HEK293T (cell line): ENCODE measurements around the gene NTN1.

ENCODE experiments used
- CTCF ChIA-PET: fragments of 350-600 bp; formaldehyde crosslinking; extraction: SDS; loops from one replicate; lab custom pipeline; 2021; ENCODE audit warnings: antibody characterized with exemption, inconsistent platforms; lab: Yijun Ruan, JAX
- POLR2A ChIA-PET: fragments of 350-600 bp; formaldehyde crosslinking; extraction: SDS; loops from one replicate; lab custom pipeline; 2020; ENCODE audit warnings: antibody characterized with exemption, inconsistent platforms; lab: Yijun Ruan, JAX
- DNase-seq: peaks from one replicate; pipeline ENCODE4 v3.0.0; 2012; ENCODE audit warnings: mixed read lengths; ENCODE audit errors: extremely low spot score
- ARNT ChIP-seq: fragments of 450-650 bp; IDR thresholded peaks from 2 replicates; pipeline ENCODE4 v1.6.1; 2017; ENCODE audit warnings: mild to moderate bottlenecking
- BHLHE40 ChIP-seq: fragments of 450-650 bp; IDR thresholded peaks from 2 replicates; pipeline ENCODE4 v1.6.1; 2016; ENCODE audit warnings: mild to moderate bottlenecking, moderate library complexity, borderline replicate concordance
- CTBP1 ChIP-seq: fragments of 450-650 bp; IDR thresholded peaks from 2 replicates; pipeline ENCODE4 v1.6.1; 2016; ENCODE audit warnings: borderline replicate concordance
- ELF4 ChIP-seq: fragments of 450-650 bp; IDR thresholded peaks from 2 replicates; pipeline ENCODE4 v1.6.1; 2017; ENCODE audit warnings: antibody characterized with exemption
- FOXA1 ChIP-seq: fragments of 450-650 bp; IDR thresholded peaks from 2 replicates; pipeline ENCODE4 v1.6.1; 2016; ENCODE audit warnings: mild to moderate bottlenecking
- FOXK2 ChIP-seq: fragments of 450-650 bp; IDR thresholded peaks from 2 replicates; pipeline ENCODE4 v1.6.1; 2016; ENCODE audit warnings: mild to moderate bottlenecking
- FOXM1 ChIP-seq: fragments of 450-650 bp; IDR thresholded peaks from 2 replicates; pipeline ENCODE4 v1.6.1; 2017; ENCODE audit warnings: mild to moderate bottlenecking, borderline replicate concordance
- HDGF ChIP-seq: fragments of 450-650 bp; IDR thresholded peaks from 2 replicates; pipeline ENCODE4 v1.6.1; 2017; ENCODE audit warnings: antibody characterized with exemption, borderline replicate concordance
- L3MBTL2 ChIP-seq: fragments of 450-650 bp; conservative IDR thresholded peaks from 2 replicates; pipeline ENCODE4 v1.6.1; 2016; ENCODE audit warnings: mild to moderate bottlenecking
- LEF1 ChIP-seq: fragments of 450-650 bp; IDR thresholded peaks from 2 replicates; pipeline ENCODE4 v1.6.1; 2017; ENCODE audit warnings: mild to moderate bottlenecking, borderline replicate concordance
- NFRKB ChIP-seq: fragments of 450-650 bp; IDR thresholded peaks from 2 replicates; pipeline ENCODE4 v1.6.1; 2016; ENCODE audit warnings: mild to moderate bottlenecking, moderate library complexity
- SP1 ChIP-seq: fragments of 450-650 bp; IDR thresholded peaks from 2 replicates; pipeline ENCODE4 v1.6.1; 2017
- SUZ12 ChIP-seq: fragments of 450-650 bp; IDR thresholded peaks from 2 replicates; pipeline ENCODE4 v1.6.1; 2016; ENCODE audit warnings: mild to moderate bottlenecking
- TARDBP ChIP-seq: fragments of 450-650 bp; IDR thresholded peaks from 2 replicates; pipeline ENCODE4 v1.6.1; 2016
- ZNF384 ChIP-seq: fragments of 450-650 bp; IDR thresholded peaks from 2 replicates; pipeline ENCODE4 v1.6.1; 2016
- TF ChIP-seq, protein P1 (sequence below): fragments of 450-650 bp; IDR thresholded peaks from 2 replicates; pipeline ENCODE4 v1.6.1; 2016

NTN1 gene

DNA sequence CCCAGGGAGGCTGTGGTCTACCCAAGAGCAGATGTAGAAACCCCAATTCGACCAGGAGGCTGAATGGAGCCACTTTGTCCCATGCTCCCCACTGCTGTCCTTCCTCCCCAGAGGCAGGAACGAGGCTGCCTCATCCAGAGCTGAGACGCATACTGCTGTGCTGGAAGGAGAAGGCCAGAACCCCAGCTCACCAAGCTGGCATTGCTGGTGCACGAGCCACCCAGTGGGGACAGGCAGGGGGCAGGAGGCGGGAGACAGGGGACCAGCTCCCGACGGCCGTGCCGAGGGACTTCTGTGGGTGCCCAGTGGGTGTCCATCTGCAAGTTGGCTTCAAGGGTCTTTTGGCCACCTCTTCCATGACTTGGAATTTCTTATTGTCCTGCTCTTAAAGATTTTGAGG is 66.6 kb downstream of the NTN1 start:
- ChIA-PET POLR2A (no interaction called here), CTCF (interaction anchor here (0.6 kb wide), 1 partner anchor 475 kb away, joined by 4 read pairs; no protein-coding TSS in a partner anchor)
- no peak for DNase-seq
- TF ChIP-seq ARNT (no peak), FOXA1 (no peak), ELF4 (no peak), SUZ12 (no peak), LEF1 (no peak), ZNF384 (no peak), SP1 (no peak), CTBP1 (no peak), FOXM1 (no peak), TARDBP (no peak), BHLHE40 (no peak), HDGF (no peak), NFRKB (no peak), L3MBTL2 (no peak), FOXK2 (no peak)
- TF ChIP-seq, protein P1, sequence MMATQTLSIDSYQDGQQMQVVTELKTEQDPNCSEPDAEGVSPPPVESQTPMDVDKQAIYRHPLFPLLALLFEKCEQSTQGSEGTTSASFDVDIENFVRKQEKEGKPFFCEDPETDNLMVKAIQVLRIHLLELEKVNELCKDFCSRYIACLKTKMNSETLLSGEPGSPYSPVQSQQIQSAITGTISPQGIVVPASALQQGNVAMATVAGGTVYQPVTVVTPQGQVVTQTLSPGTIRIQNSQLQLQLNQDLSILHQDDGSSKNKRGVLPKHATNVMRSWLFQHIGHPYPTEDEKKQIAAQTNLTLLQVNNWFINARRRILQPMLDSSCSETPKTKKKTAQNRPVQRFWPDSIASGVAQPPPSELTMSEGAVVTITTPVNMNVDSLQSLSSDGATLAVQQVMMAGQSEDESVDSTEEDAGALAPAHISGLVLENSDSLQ = no peak

GRCh38 chr17:9090641-9091096 is 69.4 kb downstream of the NTN1 start:
- no peak for DNase-seq
- TF ChIP-seq FOXA1 (no peak), FOXK2 (no peak), L3MBTL2 (no peak), HDGF (no peak), SP1 (no peak), ELF4 (no peak), NFRKB (no peak), FOXM1 (no peak), BHLHE40 (no peak), ZNF384 (no peak), LEF1 (no peak), ARNT (no peak), CTBP1 (no peak), SUZ12 (no peak), TARDBP (no peak)
- TF ChIP-seq, protein P1 = no peak
- ChIA-PET CTCF (no interaction called here), POLR2A (interaction anchor here (1.3 kb wide), 1 partner anchor 14 kb away, joined by 3 read pairs; no protein-coding TSS in a partner anchor)

- CTCF ChIA-PET = no interaction called here
Observed at GRCh38 chr17:9094193-9094592, 72.9 kb downstream of the NTN1 start.

GRCh38 chr17:9095390-9095789 is 74.1 kb downstream of the NTN1 start:
- POLR2A ChIA-PET = no interaction called here
- DNase-seq = no peak
- CTCF ChIA-PET = no interaction called here
- TF ChIP-seq ARNT (no peak), ELF4 (no peak), CTBP1 (no peak), L3MBTL2 (no peak), LEF1 (no peak), TARDBP (no peak), SP1 (no peak), FOXM1 (no peak), BHLHE40 (no peak), NFRKB (no peak), FOXA1 (no peak), HDGF (no peak)
- TF ChIP-seq, protein P1 = no peak

More at GRCh38 chr17:9094193-9094592, 72.9 kb downstream of the NTN1 start:
- TF ChIP-seq ARNT (no peak), FOXM1 (no peak), SUZ12 (no peak), NFRKB (no peak), TARDBP (no peak), CTBP1 (no peak), FOXK2 (no peak), HDGF (no peak), ZNF384 (no peak), LEF1 (no peak)
- DNase-seq = no peak
- POLR2A ChIA-PET = no interaction called here

DNA sequence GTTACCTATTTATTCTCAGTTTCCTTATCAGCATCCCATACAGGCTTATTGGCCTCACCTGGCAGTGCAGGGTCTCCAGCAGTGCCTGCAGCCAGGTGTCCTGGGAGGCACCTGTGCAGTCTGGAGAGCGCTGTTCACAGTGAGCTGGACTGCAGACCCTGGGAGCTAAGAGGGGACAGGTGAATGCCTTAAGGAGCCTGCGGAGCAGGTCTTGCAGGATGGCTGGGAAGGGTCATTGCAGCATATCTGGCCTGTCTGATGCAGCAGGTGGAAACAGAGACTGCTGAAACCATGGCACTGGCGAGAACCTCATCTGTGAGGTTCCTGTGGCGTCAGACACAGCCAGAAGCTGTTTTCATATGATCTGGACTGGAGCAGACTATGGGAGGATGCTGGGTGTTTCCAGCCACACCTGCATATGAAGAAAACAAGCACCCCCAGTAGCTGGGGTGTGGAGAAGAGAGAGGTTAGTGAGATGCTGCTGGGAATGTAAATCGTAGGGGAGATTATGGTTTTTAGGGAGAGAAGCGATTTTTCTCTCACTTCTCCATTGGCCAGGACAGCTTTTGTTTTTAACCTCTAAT is 77.0 kb downstream of the NTN1 start:
- no peak for DNase-seq
- no peak for TF ChIP-seq FOXK2
- no peak for TF ChIP-seq TARDBP
- TF ChIP-seq ZNF384 = no peak
- TF ChIP-seq SUZ12 = no peak
- no peak for TF ChIP-seq FOXA1
- no peak for TF ChIP-seq HDGF
- no peak for TF ChIP-seq ELF4
- TF ChIP-seq CTBP1 = no peak
- TF ChIP-seq, protein P1 = no peak
- no peak for TF ChIP-seq BHLHE40
- TF ChIP-seq NFRKB = no peak
- TF ChIP-seq ARNT = no peak
- no peak for TF ChIP-seq L3MBTL2
- TF ChIP-seq SP1 = no peak
- TF ChIP-seq LEF1 = no peak
- POLR2A ChIA-PET = no interaction called here
- CTCF ChIA-PET = no interaction called here
